ENCODE measurements around the gene DNAJC7. TPM values are rescaled to one million over a fixed set of nuclear protein-coding genes. Genes with fewer than 3 reads are reported as not detected.

Gene DNAJC7
- total and polyA plus RNA-seq, 9 of the 15 experiments (the other 6 are each of a cell fraction or from before 2014, with no cell fraction given) = 85.8 to 262 (median 157) TPM

GRCh38 chr17:41944943-41945342, 72.3 kb downstream of the DNAJC7 start:
- DNase-seq (ENCODE audit: extremely low read depth in 1 of 4, low spot score in 3 of 4) = no peak
- Histone ChIP-seq H3K9me1 (ENCODE audit: control insufficient read depth, insufficient read depth, low read length) (no peaks in the 10 kb centered on the region), H3K27me3 (ENCODE audit: control insufficient read depth in 2 of 2, insufficient read depth in 2 of 2, low read length in 2 of 2) (no peaks in the 10 kb centered on the region), H3K4me2 (ENCODE audit: insufficient read depth, low read length) (no peak overlapping the region), H3K9ac (ENCODE audit: insufficient read depth in 1 of 2, low read depth in 2 of 2, low read length in 2 of 2) (peak overlapping the region in 1 of 2 experiments; percentile 6; a peak in 1 of 4 replicates), H3K79me2 (ENCODE audit: control insufficient read depth, insufficient read depth, low read length) (no peaks in the 10 kb centered on the region), H3K36me3 (ENCODE audit: control insufficient read depth, insufficient read depth, low read length) (no peaks in the 10 kb centered on the region), H3K4me3 (no peak overlapping the region), H3K4me1 (replicated peaks in 1 of 2; ENCODE audit: control insufficient read depth in 2 of 2, insufficient read depth in 2 of 2, low read length in 2 of 2) (peaks cover 3 to 6% of the 10 kb centered on the region in 2 experiments; a peak in 3 of 5 replicates), H3K9me3 (replicated peaks; ENCODE audit: control insufficient read depth, insufficient read depth, low read depth, low read length) (no peaks in the 10 kb centered on the region), H4K20me1 (replicated peaks; ENCODE audit: control insufficient read depth, insufficient read depth, low read length) (no peaks in the 10 kb centered on the region), H2AFZ (ENCODE audit: low read depth, low read length) (no peak overlapping the region), H3K27ac (ENCODE audit: extremely low read depth, low read depth, low read length) (no peak overlapping the region)
- no peak for ATAC-seq
- no peak for FAIRE-seq
- ChIA-PET POLR2A (interaction anchor here (1.6 kb wide), 1 partner anchor 21 kb away, joined by 4 read pairs; the partner anchor contains the start of gene CNP), CTCF (ENCODE audit: low intra/inter-chr PET ratio) (no interaction called here)
- intact Hi-C loops (cut with micrococcal nuclease) = no loop called here
- in situ Hi-C loops (cut with MboI) = no loop called here
- TF ChIP-seq BCL6 (CRISPR knock-in tag; IDR thresholded peaks at IDR 0.05) = no peak
- no peak for TF ChIP-seq EZH2 (IDR thresholded peaks at IDR 0.05; ENCODE audit: borderline replicate concordance, low read depth, low read length)
- TF ChIP-seq DACH1 (IDR thresholded peaks at IDR 0.05; ENCODE audit: partially characterized antibody) = peak; percentile 16
- no TSS peak for BruUV-seq (replicated peaks)
- 56% methylated on average over 3 of the region's 3 CpGs for WGBS (ENCODE audit: insufficient coverage, low coverage, missing lambda C conversion rate)

GRCh38 chr17:41943492-41943891, 73.7 kb downstream of the DNAJC7 start:
- DNase-seq (ENCODE audit: extremely low read depth in 1 of 4, low spot score in 3 of 4) = no peak
- FAIRE-seq = no peak
- CTCF ChIA-PET (ENCODE audit: low intra/inter-chr PET ratio) = no interaction called here
- ATAC-seq = no peak
- no peak overlapping the region for H2AFZ ChIP-seq (ENCODE audit: low read depth, low read length)
- in situ Hi-C loops (cut with MboI) = no loop called here
- H3K4me3 ChIP-seq = no peak overlapping the region
- intact Hi-C loops (cut with micrococcal nuclease) = no loop called here
- POLR2A ChIA-PET = no interaction called here
- no peaks in the 10 kb centered on the region for H3K9me1 ChIP-seq (ENCODE audit: control insufficient read depth, insufficient read depth, low read length)
- no peaks in the 10 kb centered on the region for H3K36me3 ChIP-seq (ENCODE audit: control insufficient read depth, insufficient read depth, low read length)
- H3K4me2 ChIP-seq (ENCODE audit: insufficient read depth, low read length) = no peak overlapping the region
- BruUV-seq (replicated peaks) = no TSS peak
- 30% methylated on average over 3 of the region's 3 CpGs for WGBS (ENCODE audit: insufficient coverage, low coverage, missing lambda C conversion rate)
- H3K9ac ChIP-seq (ENCODE audit: insufficient read depth in 1 of 2, low read depth in 2 of 2, low read length in 2 of 2) = no peak overlapping the region
- no peak overlapping the region for H3K27ac ChIP-seq (ENCODE audit: extremely low read depth, low read depth, low read length)
- H3K9me3 ChIP-seq (replicated peaks; ENCODE audit: control insufficient read depth, insufficient read depth, low read depth, low read length) = no peaks in the 10 kb centered on the region
- TF ChIP-seq CBFA2T2 (conservative IDR thresholded peaks at IDR 0.05) (peak; percentile 34; the same call in 1 of the 2 replicates), CBFA2T3 (IDR thresholded peaks at IDR 0.05) (peak; percentile 57), ZNF668 (CRISPR knock-in tag; IDR thresholded peaks at IDR 0.05) (no peak), TAL1 (IDR thresholded peaks at IDR 0.05) (peak; percentile 38; the same call in 1 of the 2 replicates)
- H3K4me1 ChIP-seq (replicated peaks in 1 of 2; ENCODE audit: control insufficient read depth in 2 of 2, insufficient read depth in 2 of 2, low read length in 2 of 2) = peaks cover 17 to 19% of the 10 kb centered on the region in 2 experiments
- H3K27me3 ChIP-seq (ENCODE audit: control insufficient read depth in 2 of 2, insufficient read depth in 2 of 2, low read length in 2 of 2) = no peaks in the 10 kb centered on the region
- no peaks in the 10 kb centered on the region for H4K20me1 ChIP-seq (replicated peaks; ENCODE audit: control insufficient read depth, insufficient read depth, low read length)
- H3K79me2 ChIP-seq (ENCODE audit: control insufficient read depth, insufficient read depth, low read length) = no peaks in the 10 kb centered on the region
